Aorta (tissue), 5 donors: ENCODE results near the gene ZG16B. TPM values are rescaled to one million over a fixed set of nuclear protein-coding genes. Genes with fewer than 3 reads are reported as not detected.

Experiments used
- ATAC-seq: fragments of 200-7000 bp; cut with Tn5 transposase; one replicate; pipeline ENCODE4 v1.9.1; 2022; ENCODE audit warnings: moderate library complexity; ENCODE audit not compliant: low FRiP score
- DNase-seq, 2 donors: peaks; one replicate each; pipeline ENCODE4 v3.0.0-alpha.2; 2020
- H3K27ac ChIP-seq, 2 donors: one replicate each; pipeline ENCODE4 v1.5.1; 2013; ENCODE audit warnings: low read length in 2 of 2, mild to moderate bottlenecking in 2 of 2, moderate library complexity in 2 of 2, control low read depth in 1 of 2, inconsistent platforms in 1 of 2, low read depth in 1 of 2
- H3K27me3 ChIP-seq, 2 donors: one replicate each; pipeline ENCODE4 v1.6.1; 2013; ENCODE audit warnings: control low read depth in 1 of 2, low read length in 1 of 2, mild to moderate bottlenecking in 1 of 2, moderate library complexity in 1 of 2; ENCODE audit not compliant: insufficient read depth in 2 of 2, control insufficient read depth in 1 of 2
- H3K36me3 ChIP-seq, 2 donors: one replicate each; pipeline ENCODE4 v1.6.1; 2013; ENCODE audit warnings: control low read depth in 1 of 2, low read length in 1 of 2, mild to moderate bottlenecking in 1 of 2; ENCODE audit not compliant: insufficient read depth in 2 of 2, control insufficient read depth in 1 of 2
- H3K4me1 ChIP-seq, 2 donors: one replicate each; pipeline ENCODE4 v1.6.1; 2013; ENCODE audit warnings: low read length in 2 of 2, control low read depth in 1 of 2, mild to moderate bottlenecking in 1 of 2, moderate library complexity in 1 of 2; ENCODE audit not compliant: insufficient read depth in 2 of 2, control insufficient read depth in 1 of 2
- H3K4me3 ChIP-seq, 2 donors: one replicate each; pipeline ENCODE4 v1.5.1; 2013; ENCODE audit warnings: low read length in 2 of 2, control low read depth in 1 of 2, mild to moderate bottlenecking in 1 of 2
- H3K9me3 ChIP-seq: one replicate; pipeline ENCODE4 v1.6.1; 2013; ENCODE audit warnings: mild to moderate bottlenecking, low read length; ENCODE audit not compliant: control insufficient read depth
- WGBS, 2 donors: extraction: QIAGEN DNeasy Blood & Tissue Kit; methylation state at CpG; one replicate each; pipeline ENCODE4 v1.1.7; 2013; 5-methylcytosine and 5-hydroxymethylcytosine counted together
- intact Hi-C, 2 donors: fragments of 100-400 bp; cut with DNase I; formaldehyde crosslinking; loops; one replicate each; pipeline versions ENCODE4 v1.14.2 to v1.15.0; 2022
- polyA plus RNA-seq, 2 donors: library from polyadenylated mRNA; stranded (reverse); fragments of 200-250 nt; gene quantifications; one replicate each; pipeline ENCODE4 v1.2.3, GENCODE V29; 2013
- total RNA-seq, 2 donors: library from RNA; stranded (reverse); fragmentation: NEBNext Ultra II Directional; extraction: Animal tissue kit (Norgen Biotek cat#: 25700); gene quantifications; one replicate each; pipeline ENCODE4 v1.2.1, GENCODE V29; 2021
- donor health status: healthy with polysubstance abuse.
- donor health status: Bipolar disorder and iron deficiency.
- donor health status: DM: no; HTN: no; CAD: no.
- donor health status: DM: no; HTN: no; CAD: no.
- donor health status: DM: yes; HTN: yes; CAD: no.

The ZG16B gene
- total and polyA plus RNA-seq, 4 donors, result 0.48 to 4.8 TPM; not detected in 2

DNA sequence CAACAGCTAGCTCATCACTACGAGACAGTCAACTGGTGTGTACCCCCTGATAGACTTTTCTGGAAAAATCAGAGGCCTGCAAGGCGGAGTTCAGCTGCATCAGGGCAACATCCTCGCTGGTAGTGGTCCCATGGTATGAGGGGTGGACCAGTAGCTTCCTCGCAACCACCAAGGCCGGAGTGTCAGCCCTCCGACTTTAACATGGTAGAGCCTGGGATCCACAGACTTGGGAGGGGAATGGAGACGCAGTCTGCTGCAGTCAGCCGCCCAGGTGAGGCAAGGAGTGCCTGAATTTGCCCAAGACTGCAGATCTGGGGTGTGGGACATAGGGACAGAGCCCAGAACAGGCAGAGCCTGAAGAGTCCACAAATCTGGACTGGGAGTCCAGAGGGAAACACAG, 13.4 kb downstream of the ZG16B start:
- DNase-seq, result no peak
- H3K36me3 ChIP-seq, result no peaks in the 10 kb centered on the region
- H3K27me3 ChIP-seq, result no peaks in the 10 kb centered on the region
- intact Hi-C loops, result no loop called here
- H3K9me3 ChIP-seq, result peaks cover 1% of the 10 kb centered on the region
- no peak overlapping the region for H3K4me3 ChIP-seq
- H3K27ac ChIP-seq, result no peak overlapping the region
- no peak for ATAC-seq
- no peaks in the 10 kb centered on the region for H3K4me1 ChIP-seq
- 81% methylated on average over 8 of the region's 8 CpGs for whole genome bisulfite sequencing, 2 donors

DNA sequence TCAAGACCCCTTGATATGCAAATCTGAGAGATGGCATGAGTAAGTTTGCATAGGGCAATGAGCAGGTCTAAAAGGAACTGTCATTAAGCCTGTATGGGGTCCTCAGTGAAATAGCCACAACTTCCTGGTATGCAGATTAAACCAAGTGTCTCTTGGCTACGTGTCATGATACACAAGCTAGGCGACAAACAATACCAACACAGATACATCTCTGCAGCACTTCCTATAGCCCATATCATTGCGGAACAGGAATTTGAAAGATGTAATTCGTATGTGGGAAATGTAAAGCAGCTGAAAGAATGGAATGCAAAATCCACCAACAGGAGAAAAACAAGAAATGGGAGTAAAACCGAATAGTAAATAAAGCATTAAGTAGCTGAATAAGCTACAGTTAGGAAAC, 15.0 kb downstream of the ZG16B start:
- Histone ChIP-seq H3K4me3 (no peak overlapping the region), H3K36me3 (no peaks in the 10 kb centered on the region), H3K27me3 (no peaks in the 10 kb centered on the region), H3K9me3 (peaks cover 1% of the 10 kb centered on the region), H3K27ac (no peak overlapping the region), H3K4me1 (no peaks in the 10 kb centered on the region)
- ATAC-seq (no peak), DNase-seq (no peak)
- 60 to 66% methylated on average over 5 of the region's 5 CpGs for WGBS, 2 donors
- intact Hi-C loops, result no loop called here

DNA sequence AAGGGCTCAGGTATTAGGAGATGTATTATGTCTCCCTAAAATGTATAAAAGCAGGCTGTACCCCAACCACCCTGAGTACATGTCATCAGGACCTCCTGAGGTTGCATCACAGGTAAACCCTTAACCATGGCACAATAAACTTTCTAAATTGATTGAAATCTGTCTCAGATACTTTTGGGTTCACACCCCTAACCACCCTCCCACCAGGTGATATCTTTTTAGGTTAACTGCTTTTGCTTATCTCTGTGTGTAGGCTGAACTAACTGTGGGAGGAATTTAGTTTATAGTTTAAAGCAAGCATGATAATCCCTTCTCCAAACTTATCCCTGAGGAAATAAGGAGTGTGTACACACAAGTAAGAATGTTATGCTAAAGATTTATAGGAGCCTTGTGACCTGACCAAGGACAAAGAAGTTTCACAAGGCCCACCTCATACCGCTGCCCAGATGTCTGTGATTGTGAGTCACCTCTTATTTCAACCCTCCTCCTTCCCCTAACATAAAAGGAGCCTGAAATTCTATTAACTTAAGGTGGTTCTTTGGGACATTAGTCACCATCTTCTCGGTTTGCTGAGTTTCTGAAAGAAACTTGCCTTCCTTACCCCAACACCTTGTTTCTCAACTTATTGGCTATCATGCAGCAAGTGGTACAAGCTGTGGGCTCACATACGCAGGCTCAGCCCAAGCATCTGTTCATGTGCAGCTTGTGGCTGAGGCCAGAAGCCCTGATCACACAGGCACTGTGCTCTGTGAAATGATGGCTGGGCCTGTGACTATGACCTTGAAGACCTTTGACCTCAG, 16.6 kb downstream of the ZG16B start:
- Histone ChIP-seq H3K36me3 (no peaks in the 10 kb centered on the region), H3K4me3 (no peak overlapping the region), H3K9me3 (peaks cover 1% of the 10 kb centered on the region), H3K27ac (no peak overlapping the region), H3K27me3 (no peaks in the 10 kb centered on the region), H3K4me1 (no peaks in the 10 kb centered on the region)
- 47 to 58% methylated on average over 3 of the region's 3 CpGs for WGBS, 2 donors
- intact Hi-C loops, result no loop called here
- no peak for ATAC-seq
- DNase-seq, result no peak

DNA sequence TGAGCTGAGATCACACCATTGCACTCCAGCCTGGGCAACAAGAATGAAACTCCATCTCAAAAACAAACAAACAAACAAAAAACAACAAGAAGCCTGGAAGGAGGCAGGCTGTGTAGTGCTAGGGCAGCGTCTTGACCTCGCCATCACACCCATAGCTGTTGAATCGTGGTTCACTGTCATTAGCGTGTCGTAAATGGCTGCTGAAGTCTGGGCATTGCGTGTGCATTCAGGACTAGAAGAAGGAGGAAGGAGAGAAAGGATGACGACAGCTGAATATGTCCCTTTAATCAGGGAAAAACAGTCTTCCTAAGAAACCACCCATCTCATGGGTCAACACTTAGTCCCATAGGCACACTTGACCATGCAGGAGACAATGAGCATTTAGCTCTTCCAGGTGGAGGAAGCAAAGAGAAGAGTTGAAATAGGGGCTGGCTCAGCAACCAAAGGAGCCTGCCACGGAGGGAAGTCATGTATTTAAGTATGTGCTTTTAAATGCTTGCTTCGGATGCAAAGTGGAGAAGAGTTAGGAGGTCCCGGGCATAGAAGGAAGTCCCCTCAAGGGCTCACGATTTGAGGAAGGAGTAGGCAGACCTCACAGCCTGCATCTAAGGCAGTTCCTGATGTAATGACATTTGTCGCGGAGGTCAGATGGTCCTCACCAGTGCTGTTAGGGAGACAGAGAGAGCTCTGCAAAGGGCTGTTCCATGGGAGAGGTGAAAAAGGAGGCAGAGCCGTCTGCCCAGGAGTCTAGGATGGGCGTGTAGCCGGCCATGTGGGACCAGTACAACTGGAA, 19.0 kb downstream of the ZG16B start:
- peaks cover 1% of the 10 kb centered on the region for H3K9me3 ChIP-seq
- H3K4me3 ChIP-seq, result no peak overlapping the region
- H3K4me1 ChIP-seq, result no peaks in the 10 kb centered on the region
- ATAC-seq, result no peak
- peaks cover 0 to 2% of the 10 kb centered on the region in 2 donors for H3K27me3 ChIP-seq
- 70 to 78% methylated on average over 16 of the region's 16 CpGs for WGBS, 2 donors
- H3K27ac ChIP-seq, result no peak overlapping the region
- no peaks in the 10 kb centered on the region for H3K36me3 ChIP-seq
- intact Hi-C loops, result no loop called here
- DNase-seq, result no peak

DNA sequence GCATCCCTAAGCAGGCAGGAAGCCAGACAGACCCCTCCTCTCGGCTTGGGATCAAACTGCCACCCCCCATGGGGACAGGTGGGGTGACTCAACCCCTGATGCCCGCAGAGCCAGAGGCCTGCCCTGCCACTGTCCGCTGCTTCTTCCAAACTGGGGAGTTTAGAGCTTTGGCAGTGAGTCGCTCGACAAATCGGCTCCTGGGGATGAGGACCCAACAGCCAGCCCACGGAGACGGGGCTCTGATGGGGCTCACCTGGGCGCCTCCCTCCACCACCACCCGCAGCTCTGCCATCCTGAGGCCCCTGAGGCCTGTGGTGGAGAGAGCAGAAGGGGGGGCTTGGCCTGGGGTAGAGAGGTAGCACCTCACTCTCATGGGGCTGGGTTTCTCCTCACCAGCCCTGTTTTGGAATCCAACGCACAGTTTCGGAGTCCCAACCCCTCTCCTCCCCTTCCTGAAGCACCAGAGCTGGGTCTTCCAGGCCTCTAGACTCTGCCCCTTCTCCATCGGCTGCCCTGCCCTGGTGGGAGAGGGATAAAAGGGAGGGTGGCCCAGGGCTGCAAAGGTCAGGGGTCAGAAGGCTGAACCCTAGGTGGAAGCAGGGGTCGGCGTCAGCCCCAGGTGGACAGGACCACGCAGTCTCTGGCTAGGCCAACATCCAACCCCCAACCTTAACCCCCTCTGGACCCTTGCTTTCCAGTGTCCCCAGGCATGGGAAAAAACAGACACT, 22.1 kb downstream of the ZG16B start:
- Histone ChIP-seq H3K27me3 (peaks cover 0 to 2% of the 10 kb centered on the region in 2 donors), H3K4me1 (no peaks in the 10 kb centered on the region), H3K36me3 (no peaks in the 10 kb centered on the region)

DNA sequence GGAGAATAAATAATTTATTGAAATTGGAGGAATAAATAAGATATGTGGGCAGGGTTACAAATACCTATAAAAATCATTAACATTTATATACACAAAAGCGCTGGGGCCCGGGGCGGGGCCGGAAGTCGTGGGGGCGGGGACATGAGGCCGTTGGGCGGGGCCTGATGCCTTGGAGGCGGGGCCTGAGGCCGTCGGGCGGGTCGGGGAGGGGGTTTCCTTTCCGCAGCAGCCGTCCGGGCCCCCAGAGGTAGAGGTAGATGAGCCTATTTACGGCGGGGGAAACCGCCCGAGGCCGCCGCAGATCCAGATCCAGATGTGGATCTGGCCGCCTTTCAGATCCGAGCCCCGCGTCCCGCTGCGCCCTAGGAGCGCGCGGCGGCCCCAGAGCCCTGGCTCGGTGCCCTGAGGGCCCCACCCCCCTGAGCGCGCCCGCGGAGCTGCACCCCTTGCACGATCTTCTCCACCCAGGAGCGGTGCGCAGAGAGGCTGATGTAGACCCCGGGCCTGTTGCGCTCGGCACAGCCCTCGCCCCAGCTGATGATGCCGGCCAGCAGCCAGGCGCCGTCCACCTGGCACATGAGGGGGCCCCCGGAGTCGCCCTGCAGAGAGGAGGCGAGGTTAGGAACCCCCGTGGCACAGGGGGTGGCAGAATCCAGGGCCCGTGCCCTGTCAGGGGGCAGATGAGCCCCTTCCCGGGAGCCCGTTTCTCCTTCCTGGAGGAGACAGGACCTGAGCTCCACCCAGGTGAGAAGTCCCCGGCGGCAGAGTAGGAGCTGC, 22.8 kb downstream of the ZG16B start:
- Histone ChIP-seq H3K9me3 (no peaks in the 10 kb centered on the region), H3K36me3 (no peaks in the 10 kb centered on the region), H3K27ac (no peak overlapping the region), H3K4me3 (no peak overlapping the region), H3K27me3 (peaks cover 0 to 2% of the 10 kb centered on the region in 2 donors), H3K4me1 (no peaks in the 10 kb centered on the region)
- WGBS, 2 donors, result 37 to 46% methylated on average over 53 to 56 of the region's 56 CpGs
- no peak for DNase-seq
- intact Hi-C loops, result no loop called here
- no peak for ATAC-seq

More for the DNA sequence above, 22.1 kb downstream of the ZG16B start:
- no peak for DNase-seq
- Histone ChIP-seq H3K9me3 (peaks cover under 1% of the 10 kb centered on the region), H3K27ac (no peak overlapping the region), H3K4me3 (no peak overlapping the region)
- WGBS, 2 donors, result 86 to 87% methylated on average over 16 of the region's 16 CpGs
- intact Hi-C loops, result no loop called here
- ATAC-seq, result no peak

DNA sequence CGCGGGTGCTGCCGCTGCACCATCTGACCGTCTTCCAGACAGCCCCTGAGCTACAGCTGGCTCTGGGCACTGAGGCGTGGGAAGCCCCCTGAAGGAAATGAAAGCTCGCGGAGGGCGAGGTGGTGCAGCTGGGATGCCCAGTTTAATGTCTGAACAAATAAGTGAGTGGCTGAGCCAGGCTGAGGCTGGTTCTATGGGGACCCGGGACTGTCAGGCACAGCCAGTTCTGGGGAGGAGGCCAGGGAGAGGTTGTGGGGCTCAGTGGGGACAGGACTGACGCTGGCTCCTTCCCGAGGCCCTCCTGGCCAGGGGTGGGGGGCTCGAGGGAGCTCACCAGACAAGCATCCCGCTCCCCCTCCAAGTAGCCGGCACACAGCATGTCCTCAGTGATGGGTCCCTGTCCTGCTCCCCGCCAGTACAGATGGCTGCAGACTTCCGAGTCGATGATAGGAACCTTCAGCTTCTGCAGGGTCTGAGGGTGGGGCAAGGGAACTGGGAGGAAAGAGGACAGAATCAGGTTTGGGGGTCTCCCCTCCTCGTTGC, 23.5 kb downstream of the ZG16B start:
- ATAC-seq (no peak), DNase-seq (no peak)
- H3K27ac ChIP-seq, result no peak overlapping the region
- no peak overlapping the region for H3K4me3 ChIP-seq
- no peaks in the 10 kb centered on the region for H3K4me1 ChIP-seq
- H3K36me3 ChIP-seq, result no peaks in the 10 kb centered on the region
- H3K27me3 ChIP-seq, result peaks cover 0 to 2% of the 10 kb centered on the region in 2 donors
- no peaks in the 10 kb centered on the region for H3K9me3 ChIP-seq
- intact Hi-C loops, result no loop called here
- 75 to 78% methylated on average over 18 of the region's 18 CpGs for WGBS, 2 donors
